Lower leg skin (tissue), 4 donors: Measurements from ENCODE around the gene CLTCL1. TPM values are rescaled to one million over a fixed set of nuclear protein-coding genes. Genes with fewer than 3 reads are reported as not detected.

Experiments
- DNase-seq, 2 donors: peaks; one replicate each; pipeline ENCODE4 v3.0.0-alpha.2; 2019; ENCODE audit warnings: low spot score in 2 of 2
- H3K4me3 ChIP-seq: fragments of 200-600 bp; sonication (generic); 2 replicates; pipeline ENCODE4 v1.5.1; 2017; ENCODE audit warnings: mild to moderate bottlenecking, low read depth; ENCODE audit not compliant: poor library complexity, severe bottlenecking
- POLR2A ChIP-seq, 2 donors: fragments of 450-650 bp; IDR thresholded peaks; one replicate each; pipeline ENCODE4 v1.6.1; 2016 to 2017; ENCODE audit warnings: antibody characterized with exemption in 2 of 2, mild to moderate bottlenecking in 1 of 2, moderate library complexity in 1 of 2
- WGBS, 2 donors: methylation state at CpG; one replicate each; pipeline ENCODE4 v1.1.5; 2018; 5-methylcytosine and 5-hydroxymethylcytosine counted together
- intact Hi-C: fragments of 100-400 bp; cut with DNase I; formaldehyde crosslinking; loops from one replicate; pipeline ENCODE4 v1.15.0; 2023; ENCODE audit warnings: low total_unique reads
- total RNA-seq, 4 donors: library from RNA; depleted of rRNA; stranded (reverse); fragments of >200 nt; gene quantifications; one replicate each; pipeline ENCODE4 v1.1.0, GENCODE V29; 2016
- TF ChIP-seq, protein P1 (sequence below), 3 donors: fragments of 450-650 bp; IDR thresholded peaks; one replicate each; pipeline ENCODE4 v1.5.1; 2016; ENCODE audit warnings: antibody characterized with exemption in 3 of 3, mild to moderate bottlenecking in 3 of 3, moderate library complexity in 2 of 3

CLTCL1 gene
- total RNA-seq, 4 donors from 2014 or later = 4.0 to 9.6 (median 7.6) TPM

GRCh38 chr22:19212302-19212870, 79.1 kb downstream of the CLTCL1 start:
- DNase-seq = no peak
- WGBS, 2 donors = 96 to 100% methylated on average over 1 of the region's 1 CpG
- intact Hi-C loops = no loop called here
- TF ChIP-seq POLR2A (IDR thresholded peaks at IDR 0.05) = no peak
- TF ChIP-seq, protein P1, sequence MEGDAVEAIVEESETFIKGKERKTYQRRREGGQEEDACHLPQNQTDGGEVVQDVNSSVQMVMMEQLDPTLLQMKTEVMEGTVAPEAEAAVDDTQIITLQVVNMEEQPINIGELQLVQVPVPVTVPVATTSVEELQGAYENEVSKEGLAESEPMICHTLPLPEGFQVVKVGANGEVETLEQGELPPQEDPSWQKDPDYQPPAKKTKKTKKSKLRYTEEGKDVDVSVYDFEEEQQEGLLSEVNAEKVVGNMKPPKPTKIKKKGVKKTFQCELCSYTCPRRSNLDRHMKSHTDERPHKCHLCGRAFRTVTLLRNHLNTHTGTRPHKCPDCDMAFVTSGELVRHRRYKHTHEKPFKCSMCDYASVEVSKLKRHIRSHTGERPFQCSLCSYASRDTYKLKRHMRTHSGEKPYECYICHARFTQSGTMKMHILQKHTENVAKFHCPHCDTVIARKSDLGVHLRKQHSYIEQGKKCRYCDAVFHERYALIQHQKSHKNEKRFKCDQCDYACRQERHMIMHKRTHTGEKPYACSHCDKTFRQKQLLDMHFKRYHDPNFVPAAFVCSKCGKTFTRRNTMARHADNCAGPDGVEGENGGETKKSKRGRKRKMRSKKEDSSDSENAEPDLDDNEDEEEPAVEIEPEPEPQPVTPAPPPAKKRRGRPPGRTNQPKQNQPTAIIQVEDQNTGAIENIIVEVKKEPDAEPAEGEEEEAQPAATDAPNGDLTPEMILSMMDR (IDR thresholded peaks at IDR 0.05) = no peak
- H3K4me3 ChIP-seq = no peak overlapping the region

- H3K4me3 ChIP-seq = no peak overlapping the region
- TF ChIP-seq, protein P1 (IDR thresholded peaks at IDR 0.05) = no peak
- no peak for TF ChIP-seq POLR2A (IDR thresholded peaks at IDR 0.05)
- 96 to 98% methylated on average over 14 of the region's 14 CpGs for WGBS, 2 donors
- intact Hi-C loops = no loop called here
- no peak for DNase-seq
These were observed 81.3 kb downstream of the CLTCL1 start for GRCh38 chr22:19210188-19210587.

- TF ChIP-seq, protein P1 (IDR thresholded peaks at IDR 0.05) = no peak
- TF ChIP-seq POLR2A (IDR thresholded peaks at IDR 0.05) = no peak
- 86% methylated on average over 4 of the region's 4 CpGs for WGBS, 2 donors
- H3K4me3 ChIP-seq = no peak overlapping the region
- intact Hi-C loops = no loop called here
- no peak for DNase-seq
These were observed 83.2 kb downstream of the CLTCL1 start for GRCh38 chr22:19208287-19208847.

DNA sequence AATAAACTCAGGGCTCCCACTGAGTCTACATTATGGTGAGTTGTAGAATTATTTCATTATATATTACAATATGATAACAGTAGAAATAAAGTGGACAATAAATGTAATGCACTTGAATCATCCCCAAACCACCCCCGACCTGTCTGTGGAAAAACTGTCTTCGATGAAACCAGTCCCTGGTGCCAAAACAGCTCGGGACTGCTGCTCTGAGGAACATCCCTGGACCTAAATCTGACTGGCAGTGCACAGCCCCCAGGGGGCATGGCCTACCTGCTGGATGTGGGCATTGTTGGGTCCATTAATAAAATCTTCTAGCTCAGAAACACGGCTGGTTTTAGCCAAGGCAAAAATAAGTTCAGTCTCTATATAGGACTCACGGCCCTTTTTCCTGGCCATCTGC, 83.6 kb downstream of the CLTCL1 start:
- intact Hi-C loops = no loop called here
- H3K4me3 ChIP-seq = no peak overlapping the region
- no peak for DNase-seq
- TF ChIP-seq POLR2A (IDR thresholded peaks at IDR 0.05) = no peak
- 90% methylated on average over 5 of the region's 5 CpGs for WGBS, 2 donors

GRCh38 chr22:19207401-19207808, 84.1 kb downstream of the CLTCL1 start:
- no peak for TF ChIP-seq POLR2A (IDR thresholded peaks at IDR 0.05)
- TF ChIP-seq, protein P1 (IDR thresholded peaks at IDR 0.05) = no peak
- WGBS, 2 donors = 78 to 80% methylated on average over 9 of the region's 9 CpGs
- intact Hi-C loops = no loop called here
- DNase-seq = no peak
- no peak overlapping the region for H3K4me3 ChIP-seq

GRCh38 chr22:19206287-19206686, 85.2 kb downstream of the CLTCL1 start:
- intact Hi-C loops = no loop called here
- H3K4me3 ChIP-seq = no peak overlapping the region
- TF ChIP-seq POLR2A (IDR thresholded peaks at IDR 0.05) = no peak
- TF ChIP-seq, protein P1 (IDR thresholded peaks at IDR 0.05) = no peak
- DNase-seq = no peak
- 94 to 96% methylated on average over 6 of the region's 6 CpGs for WGBS, 2 donors
